HG02970 (cell line): ENCODE results near the gene GSK3B.
"Not testable (repeated sequence)": the region's sequence is repeated elsewhere in the genome, so short reads cannot be mapped to it uniquely, and the experiment has no call there.

Experiments
- ATAC-seq: cut with Tn5 transposase; IDR thresholded peaks from one replicate; pipeline ENCODE4 v1.9.1; 2021; ENCODE audit warnings: mild to moderate bottlenecking, moderate library complexity, moderate number of reproducible peaks; ENCODE audit not compliant: unreplicated experiment, low FRiP score

GSK3B gene

DNA sequence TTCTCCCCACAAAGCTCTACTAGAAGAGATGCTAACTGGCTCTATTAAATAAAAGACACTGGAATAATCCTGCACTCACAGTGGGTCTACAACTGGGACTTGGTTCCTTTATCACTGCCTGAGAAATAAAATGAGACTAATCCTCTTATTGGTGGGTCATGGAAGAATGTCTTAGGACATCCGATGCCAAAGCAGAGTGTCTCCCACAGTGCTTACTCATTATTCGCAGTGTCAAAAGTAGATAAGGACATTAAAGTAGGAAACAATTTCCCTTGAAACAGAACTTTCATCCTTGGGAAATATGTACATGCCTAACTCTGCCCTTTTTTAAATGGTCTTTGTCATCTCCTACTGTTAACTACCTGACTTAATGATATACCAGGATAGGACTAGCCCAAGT, 71.5 kb downstream of the GSK3B start:
- no peak for ATAC-seq

DNA sequence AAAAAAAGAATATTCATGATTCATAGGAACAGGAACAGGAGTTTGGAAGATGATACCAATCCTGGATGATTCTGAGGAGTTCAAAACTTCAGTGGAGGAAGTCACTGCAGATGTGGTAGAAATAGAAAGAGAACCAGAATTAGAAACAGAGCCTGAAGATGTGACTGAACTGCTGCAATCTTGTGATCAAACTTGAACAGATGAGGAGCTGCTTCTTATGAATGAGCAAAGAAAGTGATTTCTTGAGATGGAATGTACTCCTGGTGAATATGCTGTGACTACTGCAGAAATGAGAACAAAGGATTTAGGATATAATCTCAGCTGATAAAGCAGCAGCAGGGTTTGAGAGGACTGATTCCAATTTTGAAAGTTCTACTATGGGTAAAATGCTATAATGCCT, 72.7 kb downstream of the GSK3B start:
- ATAC-seq = no peak

DNA sequence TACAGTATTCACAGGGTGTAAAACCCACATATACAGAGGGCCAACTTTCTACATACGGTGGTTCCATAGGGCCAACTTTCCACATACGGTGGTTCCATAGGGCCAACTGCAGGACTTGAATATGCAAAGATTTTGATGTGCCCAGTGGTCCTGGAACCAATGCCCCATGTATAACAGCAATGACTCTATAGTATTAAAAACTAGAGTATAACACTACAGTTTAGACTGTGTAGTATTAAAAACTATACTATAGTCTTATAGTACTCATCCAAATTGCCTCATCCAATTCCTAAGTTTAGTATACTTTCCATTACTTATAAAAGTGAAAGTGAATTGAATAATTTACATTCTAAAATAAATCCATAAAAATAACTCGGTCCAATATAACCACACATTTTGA, 75.9 kb downstream of the GSK3B start:
- ATAC-seq = no peak

DNA sequence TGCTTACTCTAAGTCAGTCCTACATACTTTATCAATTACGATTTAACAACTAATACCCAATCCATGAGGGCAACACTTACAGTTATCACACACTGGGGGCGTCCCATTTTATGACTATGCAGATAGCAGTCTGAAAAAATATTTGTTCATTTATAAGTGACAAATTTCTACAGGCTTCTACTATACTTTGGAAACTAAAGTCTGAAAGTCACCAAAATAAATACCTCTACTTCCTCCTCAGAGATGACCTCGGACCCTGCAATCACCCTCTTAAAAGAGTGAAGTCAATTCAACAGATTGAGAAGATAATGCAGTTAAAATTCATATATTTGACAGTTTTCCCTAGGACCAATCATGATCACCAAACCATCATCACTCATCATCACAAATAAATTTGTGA, 76.6 kb downstream of the GSK3B start:
- ATAC-seq = no peak

DNA sequence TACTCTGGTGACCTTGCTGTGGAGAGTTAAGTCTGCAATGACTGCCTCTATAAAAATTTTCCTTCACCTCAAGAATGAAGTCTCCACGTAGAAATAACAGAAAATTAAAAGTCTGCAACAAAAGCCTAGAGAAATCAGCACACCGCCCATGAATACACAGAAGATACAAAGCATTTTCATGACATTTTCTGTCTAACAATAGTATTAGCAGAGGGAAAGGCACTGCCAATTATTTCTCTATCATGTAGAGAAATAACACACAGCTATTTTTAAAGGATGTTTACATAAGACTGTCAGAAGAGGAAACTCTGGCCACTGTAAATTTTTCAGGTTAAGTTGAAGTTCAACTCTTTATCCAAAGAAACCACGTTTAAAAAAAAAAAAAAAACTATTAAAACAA, 80.8 kb downstream of the GSK3B start:
- ATAC-seq = no peak

DNA sequence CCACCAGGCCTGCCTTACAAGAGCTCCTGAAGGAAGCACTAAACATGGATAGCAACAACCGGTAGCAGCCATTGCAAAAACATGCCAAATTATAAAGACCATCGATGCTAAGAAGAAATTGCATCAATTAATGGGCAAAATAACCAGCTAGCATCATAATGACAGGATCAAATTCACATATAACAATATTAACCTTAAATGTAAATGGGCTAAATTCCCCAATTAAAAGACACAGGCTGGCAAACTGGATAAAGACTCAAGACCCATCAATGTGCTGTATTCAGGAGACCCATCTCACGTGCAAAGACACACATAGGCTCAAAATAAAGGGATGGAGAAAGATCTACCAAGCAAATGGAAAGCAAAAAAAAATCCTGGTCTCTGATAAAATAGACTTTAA, 88.5 kb downstream of the GSK3B start:
- ATAC-seq = not testable (repeated sequence)

DNA sequence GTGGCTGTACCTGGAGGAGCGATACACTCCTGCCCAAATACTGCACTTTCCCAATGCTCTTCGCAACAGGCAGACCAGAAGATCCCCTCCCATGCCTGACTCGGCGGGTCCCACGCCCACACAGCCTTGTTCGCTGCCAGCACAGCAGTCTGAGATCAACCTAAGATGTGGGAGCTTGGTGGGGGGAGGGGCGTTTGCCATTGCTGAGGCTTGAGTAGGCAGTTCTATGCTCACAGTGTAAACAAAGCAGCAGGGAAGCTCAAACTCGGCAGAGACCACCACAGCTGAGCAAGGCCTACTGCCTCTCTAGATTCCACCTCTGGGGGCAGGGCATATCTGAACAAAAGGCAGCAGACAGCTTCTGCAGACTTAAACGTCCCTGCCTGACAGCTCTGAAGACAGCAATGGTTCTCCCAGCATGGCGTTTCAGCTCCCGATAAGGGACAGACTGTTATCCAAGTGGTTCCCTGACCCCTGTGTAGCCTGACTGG, 90.2 kb downstream of the GSK3B start:
- ATAC-seq = not testable (repeated sequence)

DNA sequence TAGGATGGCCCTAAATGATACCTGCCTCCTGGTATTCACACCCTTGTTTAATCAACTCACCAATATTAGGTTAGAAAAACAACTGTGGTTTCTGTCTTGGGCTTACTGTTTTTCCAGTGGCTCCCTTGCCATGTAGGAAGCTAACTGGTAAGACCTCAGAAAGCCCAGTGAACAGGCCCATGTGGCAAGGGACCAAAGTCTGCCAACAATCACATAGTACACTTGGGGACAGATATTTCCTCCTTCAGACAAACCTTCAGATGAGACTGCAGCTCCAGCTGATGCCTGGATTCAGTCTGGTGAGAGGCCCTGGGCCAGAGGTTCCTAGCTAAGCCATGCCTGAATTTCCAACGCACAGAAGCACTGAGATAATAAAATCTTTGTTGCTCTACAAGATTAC, 96.1 kb downstream of the GSK3B start:
- no peak for ATAC-seq

DNA sequence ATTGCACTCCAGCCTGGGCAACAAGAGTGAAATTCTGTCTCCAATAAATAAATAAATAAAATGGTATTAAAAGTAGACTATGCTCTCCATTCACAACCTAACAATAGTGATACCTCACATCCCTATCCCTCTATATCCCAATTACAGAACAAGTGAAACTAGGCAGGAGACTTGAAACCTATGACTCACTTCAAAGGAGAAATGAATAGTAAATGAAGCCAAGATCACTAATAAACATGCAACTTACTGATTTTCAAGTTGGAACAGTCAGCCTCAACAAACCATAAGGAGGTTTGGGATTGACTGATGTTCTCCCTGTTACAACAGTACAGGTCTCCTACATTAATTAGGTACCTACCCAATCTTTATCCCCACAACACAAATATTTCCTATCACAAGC, 103.4 kb downstream of the GSK3B start:
- ATAC-seq = no peak

DNA sequence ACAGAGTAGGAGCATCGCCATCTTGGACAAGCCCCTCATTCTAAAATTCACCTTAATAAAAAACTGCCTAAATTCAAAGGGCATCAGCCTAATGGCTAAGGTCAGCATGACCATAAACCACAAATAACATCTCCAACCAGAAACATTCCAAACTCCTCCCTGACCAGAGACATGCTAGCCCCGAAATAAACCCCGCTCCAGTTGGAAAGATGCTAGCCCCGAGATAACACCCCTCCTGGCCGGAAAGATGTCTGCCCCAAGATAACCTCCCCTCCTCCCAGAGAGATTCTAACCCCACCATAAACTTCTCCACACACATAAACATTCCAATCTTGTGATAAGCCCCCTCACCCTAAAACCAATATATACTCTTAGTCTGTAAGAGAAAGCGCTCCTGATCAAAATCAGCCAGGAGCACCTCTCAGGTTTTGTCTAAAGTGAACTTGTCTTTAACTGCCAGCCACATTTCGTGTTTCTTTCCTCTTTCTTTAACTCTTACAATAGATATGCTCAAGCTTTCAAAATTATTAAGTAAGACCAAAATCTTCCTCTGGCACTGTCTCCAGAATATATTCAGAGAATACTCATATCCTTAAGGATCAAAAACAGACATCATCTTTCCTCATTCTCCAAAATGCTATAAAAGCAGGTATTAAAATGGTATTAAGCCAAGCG, 104.1 kb downstream of the GSK3B start:
- ATAC-seq = no peak

DNA sequence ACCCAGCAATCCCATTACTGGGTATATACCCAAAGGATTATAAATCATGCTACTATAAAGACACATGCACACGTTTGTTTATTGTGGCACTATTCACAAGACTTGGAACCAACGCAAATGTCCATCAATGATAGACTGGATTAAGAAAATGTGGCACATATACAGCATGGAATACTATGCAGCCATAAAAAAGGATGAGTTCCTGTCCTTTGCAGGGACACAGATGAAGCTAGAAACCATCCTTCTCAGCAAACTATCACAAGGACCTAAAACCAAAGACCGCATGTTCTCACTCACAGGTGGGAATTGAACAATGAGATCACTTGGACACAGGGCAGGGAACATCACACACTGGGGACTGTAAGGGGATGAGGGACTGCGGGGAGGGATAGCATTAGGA, 107.4 kb downstream of the GSK3B start:
- not testable (repeated sequence) for ATAC-seq

DNA sequence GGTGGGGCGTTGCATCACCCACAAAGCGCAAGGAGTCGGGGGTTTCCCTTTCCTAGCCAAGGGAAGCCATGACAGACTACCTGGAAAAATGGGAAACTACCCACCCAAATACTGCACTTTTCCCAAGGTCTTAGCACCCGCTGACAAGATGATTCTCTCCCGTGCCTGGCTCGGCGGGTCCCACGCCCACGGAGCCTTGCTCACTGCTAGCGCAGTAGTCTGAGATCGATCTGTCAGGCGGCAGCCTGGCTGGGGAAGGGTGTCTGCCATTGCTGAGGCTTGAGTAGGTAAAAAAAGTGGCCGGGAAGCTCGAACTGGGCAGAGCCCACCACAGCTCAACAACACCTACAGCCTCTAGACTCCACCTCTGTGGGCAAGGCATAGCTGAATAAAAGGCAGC, 112.9 kb downstream of the GSK3B start:
- ATAC-seq = no peak

DNA sequence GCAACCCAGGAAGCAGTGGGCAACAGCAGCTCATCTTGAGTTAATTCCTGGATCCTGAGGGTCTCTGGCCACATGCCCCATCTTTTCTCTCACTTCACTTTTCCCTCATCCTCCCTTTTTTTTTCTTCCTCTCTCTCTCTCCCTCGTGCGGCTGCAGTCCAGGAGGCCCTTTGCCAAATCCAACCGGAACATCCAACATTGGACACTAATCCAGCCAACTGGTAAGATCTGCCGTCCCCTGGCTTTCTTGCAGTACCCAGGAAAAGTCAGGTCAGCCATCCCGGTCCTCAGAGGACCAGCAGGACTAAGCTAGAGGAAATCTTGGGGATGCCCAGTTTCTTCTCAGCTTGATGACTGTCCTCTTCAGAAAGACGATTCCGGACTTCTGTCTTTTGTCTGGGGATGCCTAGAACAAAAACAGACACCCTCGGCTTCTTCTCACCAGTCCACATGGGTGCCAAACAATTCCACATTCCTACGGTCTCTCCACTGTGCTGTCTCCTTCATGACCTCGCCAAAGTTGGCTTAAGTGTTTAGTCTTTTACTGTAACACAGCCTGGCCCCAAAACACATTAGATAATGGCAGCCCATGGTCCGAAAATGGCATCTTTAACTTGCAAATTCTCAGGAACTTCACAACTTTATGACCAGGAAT, 115.6 kb downstream of the GSK3B start:
- ATAC-seq = no peak

DNA sequence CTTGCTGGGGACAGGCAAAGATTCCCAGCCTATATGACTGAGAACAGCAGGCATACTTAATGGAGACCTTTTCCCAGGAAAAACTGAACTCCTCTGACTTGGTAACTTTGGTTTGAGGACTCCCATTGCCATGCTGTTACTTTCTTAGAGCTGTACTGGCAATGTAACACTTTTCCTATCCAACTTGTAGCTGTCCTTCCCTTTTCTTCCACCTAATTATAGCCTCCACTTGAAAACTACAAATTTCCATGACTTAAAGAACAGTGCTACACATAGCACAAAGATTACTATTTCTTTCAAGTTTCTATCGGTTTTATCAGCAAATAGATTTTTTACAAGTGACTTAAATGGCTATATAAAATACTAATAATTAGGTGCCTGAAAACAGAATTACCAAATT, 116.9 kb downstream of the GSK3B start:
- ATAC-seq = no peak

DNA sequence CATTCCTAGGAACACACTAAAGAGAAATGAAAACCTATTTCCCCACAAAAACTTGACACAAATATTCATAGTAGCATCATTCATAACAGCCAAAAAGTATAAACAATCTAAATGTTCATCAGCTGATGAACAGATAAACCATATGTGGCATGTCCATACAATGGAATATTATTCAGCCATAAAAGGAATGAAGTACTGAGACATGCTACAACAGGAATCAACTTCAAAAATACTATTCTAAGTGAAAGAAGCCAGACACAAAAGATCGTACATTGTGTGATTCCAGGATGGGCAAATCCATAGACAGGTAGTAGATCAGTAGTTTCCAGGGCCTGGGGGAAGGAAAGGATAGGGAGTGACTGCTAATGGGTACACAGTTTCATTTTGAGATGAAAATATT, 118.0 kb downstream of the GSK3B start:
- no peak for ATAC-seq

DNA sequence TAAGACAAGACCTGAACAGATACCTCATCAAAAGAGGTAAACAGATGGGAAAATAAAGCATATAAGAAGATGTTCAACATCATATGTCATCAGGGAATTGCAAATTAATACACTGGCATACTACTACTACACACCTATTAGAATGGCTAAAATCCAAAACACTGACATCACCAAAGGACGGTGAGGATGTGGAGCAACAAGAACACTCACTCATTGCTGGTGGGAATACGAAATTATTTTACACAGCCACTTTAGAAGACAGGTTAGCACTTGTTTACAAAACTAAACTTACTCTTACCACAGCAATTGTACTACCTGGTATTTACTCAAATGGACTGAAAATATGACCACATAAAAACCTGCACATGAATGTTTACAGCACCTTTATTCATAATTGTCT, 119.6 kb downstream of the GSK3B start:
- no peak for ATAC-seq

DNA sequence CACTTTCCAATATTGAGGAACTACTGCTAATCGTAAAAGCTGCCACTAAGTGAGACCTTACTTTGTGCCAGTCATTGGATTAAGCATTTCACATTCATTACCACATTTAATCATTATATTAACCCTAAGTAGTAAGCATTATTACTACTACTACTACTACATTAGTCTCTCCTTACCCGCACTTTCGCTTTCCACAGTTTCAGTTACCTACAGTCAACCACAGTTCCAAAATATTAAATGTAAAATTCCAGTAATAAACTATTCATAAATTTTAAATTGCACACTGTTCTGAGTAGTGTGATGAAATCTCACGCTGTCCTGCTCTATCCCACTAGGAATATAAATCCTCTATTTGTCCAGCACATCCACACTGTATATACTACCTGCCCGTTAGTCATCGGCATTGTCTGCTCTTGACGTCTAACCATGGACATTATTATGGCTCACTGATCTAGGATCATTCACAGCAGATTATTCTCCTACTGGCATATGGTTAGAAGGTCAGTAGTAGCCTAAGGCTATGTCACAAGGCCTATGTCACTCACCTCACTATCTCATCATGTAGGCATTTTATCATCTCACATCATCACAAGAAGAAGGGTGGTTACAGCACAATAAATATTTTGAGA, 121.1 kb downstream of the GSK3B start:
- no peak for ATAC-seq

DNA sequence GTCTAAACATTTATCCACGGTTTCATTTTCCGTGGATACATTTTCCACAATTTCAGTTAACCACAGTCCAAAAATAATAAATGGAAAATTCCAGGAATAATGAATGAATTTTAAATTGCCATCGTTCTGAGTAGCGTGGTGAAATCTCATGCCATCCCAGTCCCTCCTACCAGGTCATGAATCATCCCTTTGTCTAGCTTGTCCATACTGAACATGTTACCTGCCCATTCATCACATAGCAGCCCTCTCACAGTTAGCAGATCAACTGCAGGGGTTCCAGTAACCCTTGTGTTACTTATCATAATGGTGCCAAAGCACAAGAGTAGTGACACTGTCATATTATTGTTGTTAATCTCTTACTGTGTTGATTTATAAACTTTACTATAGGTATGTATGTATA, 124.5 kb downstream of the GSK3B start:
- no peak for ATAC-seq

DNA sequence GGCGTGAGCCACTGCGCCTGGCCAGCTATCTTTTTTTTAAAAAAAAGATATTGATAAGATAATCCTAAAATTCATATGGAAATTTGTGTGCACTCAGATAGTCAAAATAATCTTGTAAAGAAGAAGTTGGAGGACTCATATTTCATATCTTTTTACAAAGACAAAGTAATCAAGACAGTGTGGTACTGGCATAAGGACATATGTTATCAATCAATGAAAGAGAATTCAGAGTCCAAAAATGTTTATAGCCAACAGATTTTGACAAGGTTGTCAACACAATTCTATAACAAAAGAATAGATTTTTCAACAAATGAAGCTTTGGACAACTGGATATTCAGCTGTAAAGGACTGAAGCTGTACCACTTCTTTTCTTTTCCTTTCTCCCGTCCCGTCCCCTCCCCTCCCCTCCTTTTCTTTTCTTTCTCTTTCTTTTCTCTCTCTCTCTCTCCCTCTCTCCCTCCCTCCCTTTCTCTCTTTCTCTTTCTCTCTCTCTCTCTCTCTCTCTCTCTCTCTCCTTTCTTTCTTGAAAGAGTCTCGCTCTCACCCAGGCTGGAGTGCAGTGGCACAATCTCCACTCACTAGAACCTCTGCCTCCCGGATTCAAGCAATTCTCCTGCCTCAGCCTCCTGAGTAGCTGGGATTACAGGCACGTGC, 126.8 kb downstream of the GSK3B start:
- no peak for ATAC-seq

DNA sequence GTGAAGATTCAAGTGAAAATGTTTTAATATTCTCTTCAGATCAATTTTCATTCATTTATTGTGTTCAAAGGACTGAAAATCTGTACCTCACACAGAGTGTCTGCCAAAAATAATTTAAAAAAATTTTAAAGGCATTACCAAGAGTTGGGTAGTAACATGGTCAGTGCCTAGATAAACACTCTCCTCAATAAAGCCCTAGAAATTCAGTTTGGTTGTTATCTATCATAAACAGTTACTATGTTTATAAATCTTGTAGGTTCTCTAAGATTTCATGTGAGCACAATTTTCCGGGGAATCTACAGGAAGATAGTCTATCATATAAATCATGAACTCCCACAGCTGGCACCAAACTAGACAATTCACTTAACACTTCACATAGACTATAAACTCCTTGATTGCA, 128.6 kb downstream of the GSK3B start:
- ATAC-seq = no peak

DNA sequence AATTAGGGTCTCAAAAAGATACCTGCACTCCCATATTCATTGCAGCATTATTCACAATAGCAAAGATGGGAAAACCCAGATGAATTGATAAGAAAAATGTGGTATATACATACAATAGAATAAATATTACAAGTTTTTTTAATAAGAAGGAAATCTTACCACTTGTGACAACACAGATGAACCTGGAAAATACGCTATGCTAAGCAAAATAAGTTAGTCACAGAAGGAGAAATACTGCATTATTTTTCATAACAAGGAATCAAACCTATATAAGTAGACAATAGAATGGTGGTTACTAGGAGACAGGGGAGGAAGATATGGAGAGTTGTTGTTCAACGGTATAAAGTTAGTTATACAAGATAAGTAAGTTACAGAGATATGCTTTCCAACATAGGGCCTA, 130.0 kb downstream of the GSK3B start:
- no peak for ATAC-seq
